Gastrocnemius medialis (tissue), 4 donors: Measurements from ENCODE around the gene SRBD1. TPM values are rescaled to one million over a fixed set of nuclear protein-coding genes. Genes with fewer than 3 reads are reported as not detected.

Source experiments
- ATAC-seq, 2 donors: fragments of 150-250 bp; one replicate each; pipeline ENCODE4 v1.9.1; 2016
- DNase-seq, 2 donors: peaks; one replicate each; pipeline ENCODE4 v3.0.0-alpha.2; 2019
- H3K27ac ChIP-seq, 4 donors: fragments of 200-600 bp; sonication (generic); 1 replicate in 1 of 4; 2 replicates in 3 of 4; pipeline ENCODE4 v1.5.1; 2016 to 2018; ENCODE audit warnings: mild to moderate bottlenecking in 2 of 4, moderate library complexity in 1 of 4
- H3K27me3 ChIP-seq, 3 donors: fragments of 200-600 bp; sonication (generic) in 2 of 3; 1 replicate in 1 of 3; 2 replicates in 2 of 3; pipeline versions ENCODE4 v1.5.1 to v1.6.0; 2016 to 2019; ENCODE audit warnings: mild to moderate bottlenecking in 1 of 3, moderate library complexity in 1 of 3
- H3K36me3 ChIP-seq, 2 donors: fragments of 200-600 bp; sonication (generic) in 1 of 2; one replicate each; pipeline ENCODE4 v1.5.1; 2017 to 2018
- H3K4me1 ChIP-seq, 2 donors: fragments of 200-600 bp; sonication (generic) in 1 of 2; one replicate each; pipeline ENCODE4 v1.5.1; 2016 to 2017; ENCODE audit warnings: mild to moderate bottlenecking in 2 of 2
- H3K4me3 ChIP-seq, 4 donors: fragments of 200-600 bp; sonication (generic) in 3 of 4; 1 replicate in 1 of 4; 2 replicates in 3 of 4; pipeline ENCODE4 v1.5.1; 2016 to 2019; ENCODE audit warnings: mild to moderate bottlenecking in 2 of 4
- H3K9me3 ChIP-seq, 3 donors: fragments of 200-600 bp; sonication (generic) in 2 of 3; 1 replicate in 1 of 3; 2 replicates in 2 of 3; pipeline ENCODE4 v1.5.1; 2016 to 2019
- POLR2A ChIP-seq, 2 donors: fragments of 450-650 bp; IDR thresholded peaks; one replicate each; pipeline ENCODE4 v1.6.1; 2017; ENCODE audit warnings: antibody characterized with exemption in 2 of 2, mild to moderate bottlenecking in 2 of 2, moderate library complexity in 2 of 2
- in situ Hi-C, 4 donors: fragments of 200-750 bp; cut with MboI; loops; one replicate each; pipeline versions ENCODE4 v1.15.0 to v1.8.0; 2017; ENCODE audit warnings: low sequenced_read_pairs in 4 of 4
- intact Hi-C: fragments of 100-400 bp; cut with DNase I; formaldehyde crosslinking; loops from one replicate; pipeline ENCODE4 v1.15.1; 2023; ENCODE audit warnings: low total_unique reads
- total RNA-seq, 4 donors: library from RNA; depleted of rRNA; stranded (reverse); fragments of >200 nt; gene quantifications; one replicate each; pipeline versions ENCODE4 v1.1.0 to v1.2.3, GENCODE V29; 2016
- TF ChIP-seq, protein P1 (sequence below), 5 experiments: fragments of 450-650 bp in 3 of 5; fragments of 200-600 bp in 2 of 5; sonication (generic) in 2 of 5; IDR thresholded peaks in 4 of 5; conservative IDR thresholded peaks in 1 of 5; 1 replicate in 4 of 5; 2 replicates in 1 of 5; pipeline ENCODE4 v1.5.1; 2016 to 2019; ENCODE audit warnings: antibody characterized with exemption in 5 of 5, mild to moderate bottlenecking in 3 of 5, moderate library complexity in 3 of 5

SRBD1 gene
- total RNA-seq, 4 donors from 2014 or later: 3.0 to 10.1 (median 4.5) TPM

DNA sequence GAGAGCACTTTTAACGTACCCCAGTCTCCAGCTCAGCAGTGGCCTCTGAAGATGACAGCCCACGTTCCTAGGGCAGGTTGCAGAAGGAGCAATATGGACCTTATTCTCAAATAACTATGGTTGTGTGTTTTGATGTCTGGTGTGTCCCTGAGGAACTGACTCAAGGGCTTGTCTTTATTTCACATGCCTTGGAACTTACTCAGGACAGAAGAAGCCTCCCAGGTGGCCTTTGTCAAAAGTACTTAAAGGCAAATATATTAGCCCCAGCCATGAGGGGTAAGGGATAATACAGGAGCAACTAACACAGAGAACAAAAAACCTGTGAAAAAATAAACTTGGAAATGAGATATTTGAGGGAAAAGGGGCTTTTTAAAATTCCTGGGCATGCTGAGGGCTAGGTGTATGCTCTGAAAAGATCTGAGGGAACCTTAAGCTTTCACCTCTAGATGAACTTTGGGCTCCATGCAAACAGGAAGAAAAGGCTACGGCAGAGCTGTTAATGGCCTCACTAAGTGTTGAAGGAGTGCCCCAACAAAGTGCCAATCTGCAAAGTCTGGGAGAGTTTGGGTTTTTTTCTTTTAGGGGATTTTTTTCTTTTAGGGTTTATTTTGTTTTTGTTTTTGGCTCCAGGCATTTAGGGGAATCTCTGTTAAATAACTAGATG lies 40.3 kb downstream of the SRBD1 start:
- TF ChIP-seq, protein P1, sequence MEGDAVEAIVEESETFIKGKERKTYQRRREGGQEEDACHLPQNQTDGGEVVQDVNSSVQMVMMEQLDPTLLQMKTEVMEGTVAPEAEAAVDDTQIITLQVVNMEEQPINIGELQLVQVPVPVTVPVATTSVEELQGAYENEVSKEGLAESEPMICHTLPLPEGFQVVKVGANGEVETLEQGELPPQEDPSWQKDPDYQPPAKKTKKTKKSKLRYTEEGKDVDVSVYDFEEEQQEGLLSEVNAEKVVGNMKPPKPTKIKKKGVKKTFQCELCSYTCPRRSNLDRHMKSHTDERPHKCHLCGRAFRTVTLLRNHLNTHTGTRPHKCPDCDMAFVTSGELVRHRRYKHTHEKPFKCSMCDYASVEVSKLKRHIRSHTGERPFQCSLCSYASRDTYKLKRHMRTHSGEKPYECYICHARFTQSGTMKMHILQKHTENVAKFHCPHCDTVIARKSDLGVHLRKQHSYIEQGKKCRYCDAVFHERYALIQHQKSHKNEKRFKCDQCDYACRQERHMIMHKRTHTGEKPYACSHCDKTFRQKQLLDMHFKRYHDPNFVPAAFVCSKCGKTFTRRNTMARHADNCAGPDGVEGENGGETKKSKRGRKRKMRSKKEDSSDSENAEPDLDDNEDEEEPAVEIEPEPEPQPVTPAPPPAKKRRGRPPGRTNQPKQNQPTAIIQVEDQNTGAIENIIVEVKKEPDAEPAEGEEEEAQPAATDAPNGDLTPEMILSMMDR (IDR thresholded peaks at IDR 0.05 in 4 of 5, conservative IDR thresholded peaks at IDR 0.05 in 1 of 5): no peak
- TF ChIP-seq POLR2A (IDR thresholded peaks at IDR 0.05): no peak
- H3K4me3 ChIP-seq: no peak overlapping the region
- no peak overlapping the region for H3K27ac ChIP-seq
- H3K9me3 ChIP-seq: no peaks in the 10 kb centered on the region
- peaks cover 0 to 13% of the 10 kb centered on the region in 2 donors for H3K36me3 ChIP-seq
- in situ Hi-C loops: no loop called here
- intact Hi-C loops: no loop called here
- no peak for DNase-seq
- peaks cover 0 to 7% of the 10 kb centered on the region in 2 donors for H3K4me1 ChIP-seq
- ATAC-seq: no peak
- H3K27me3 ChIP-seq: no peaks in the 10 kb centered on the region

DNA sequence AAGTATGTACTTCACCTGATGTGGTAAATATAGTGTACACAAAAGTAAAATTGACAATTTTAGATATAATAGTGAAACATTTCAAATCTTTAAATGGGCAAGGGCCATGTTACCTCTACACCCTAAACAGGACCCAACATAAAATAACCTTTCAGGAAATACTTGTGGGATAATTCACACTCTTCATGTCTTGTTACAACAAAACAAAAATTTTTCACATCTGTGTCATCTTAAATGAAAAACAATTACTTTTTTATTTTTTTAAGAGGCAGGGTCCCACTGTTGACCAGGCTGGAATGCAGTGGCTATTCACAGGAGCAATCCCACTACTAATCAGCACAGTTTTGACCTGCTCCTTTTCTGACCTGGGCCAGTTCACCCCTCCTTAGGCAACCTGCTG lies 42.1 kb downstream of the SRBD1 start:
- Histone ChIP-seq H3K9me3 (no peaks in the 10 kb centered on the region), H3K36me3 (peaks cover 0 to 9% of the 10 kb centered on the region in 2 donors), H3K27ac (no peak overlapping the region), H3K27me3 (no peaks in the 10 kb centered on the region), H3K4me3 (no peak overlapping the region), H3K4me1 (peaks cover 0 to 7% of the 10 kb centered on the region in 2 donors)
- in situ Hi-C loops (no loop called here), intact Hi-C loops (no loop called here)
- DNase-seq (no peak), ATAC-seq (no peak)
- TF ChIP-seq, protein P1 (IDR thresholded peaks at IDR 0.05 in 4 of 5, conservative IDR thresholded peaks at IDR 0.05 in 1 of 5): no peak
- no peak for TF ChIP-seq POLR2A (IDR thresholded peaks at IDR 0.05)

DNA sequence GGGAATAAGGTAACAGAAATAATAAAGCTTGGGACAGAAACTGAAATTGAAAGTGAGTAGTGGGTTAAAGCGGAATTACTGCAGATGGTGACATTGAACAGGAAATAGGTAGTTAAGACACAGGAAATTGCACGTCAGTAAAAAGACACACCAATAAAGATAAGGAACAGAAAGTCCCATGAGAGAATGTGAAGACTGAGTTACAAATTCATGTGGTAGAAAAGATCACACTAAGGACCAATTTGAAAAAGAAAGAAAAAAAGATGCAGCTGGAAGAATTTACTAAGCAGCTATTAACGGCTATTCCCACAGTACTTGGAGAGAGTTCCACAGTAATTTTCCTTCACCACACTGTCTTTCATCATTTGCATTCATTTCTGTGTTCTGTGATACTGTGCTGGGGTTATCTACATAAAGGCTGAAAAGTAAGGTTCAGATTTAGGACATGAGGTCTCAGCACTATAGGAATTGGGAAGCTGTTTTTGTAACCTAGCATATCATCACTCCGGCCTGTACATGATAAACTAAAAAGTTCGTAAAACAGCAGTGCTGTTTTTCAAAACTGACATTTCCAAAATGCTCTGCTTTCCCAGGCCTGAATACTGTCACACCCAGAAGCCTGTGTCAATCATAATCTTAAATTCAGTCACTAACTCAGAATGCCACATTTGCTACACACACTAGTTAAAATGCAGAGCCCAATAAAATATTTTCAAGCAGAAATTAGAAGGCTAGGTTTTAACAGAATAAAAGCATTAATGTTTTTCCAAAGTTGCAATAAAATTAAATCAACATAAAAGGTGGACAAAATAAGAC lies 42.9 kb downstream of the SRBD1 start:
- Histone ChIP-seq H3K4me1 (peaks cover 0 to 7% of the 10 kb centered on the region in 2 donors), H3K4me3 (peak overlapping the region in 2 of 4 donors; percentile 3 to 8), H3K27ac (peak overlapping the region in 3 of 4 donors; percentile 4 to 23 (median 7)), H3K36me3 (peaks cover 0 to 2% of the 10 kb centered on the region in 2 donors), H3K27me3 (no peaks in the 10 kb centered on the region), H3K9me3 (no peaks in the 10 kb centered on the region)
- intact Hi-C loops (no loop called here), in situ Hi-C loops (no loop called here)
- ATAC-seq (peak; percentile 26 to 36), DNase-seq (no peak)
- TF ChIP-seq, protein P1 (IDR thresholded peaks at IDR 0.05 in 4 of 5, conservative IDR thresholded peaks at IDR 0.05 in 1 of 5): no peak
- peak in 1 of 2 donors; percentile 16 for TF ChIP-seq POLR2A (IDR thresholded peaks at IDR 0.05)

DNA sequence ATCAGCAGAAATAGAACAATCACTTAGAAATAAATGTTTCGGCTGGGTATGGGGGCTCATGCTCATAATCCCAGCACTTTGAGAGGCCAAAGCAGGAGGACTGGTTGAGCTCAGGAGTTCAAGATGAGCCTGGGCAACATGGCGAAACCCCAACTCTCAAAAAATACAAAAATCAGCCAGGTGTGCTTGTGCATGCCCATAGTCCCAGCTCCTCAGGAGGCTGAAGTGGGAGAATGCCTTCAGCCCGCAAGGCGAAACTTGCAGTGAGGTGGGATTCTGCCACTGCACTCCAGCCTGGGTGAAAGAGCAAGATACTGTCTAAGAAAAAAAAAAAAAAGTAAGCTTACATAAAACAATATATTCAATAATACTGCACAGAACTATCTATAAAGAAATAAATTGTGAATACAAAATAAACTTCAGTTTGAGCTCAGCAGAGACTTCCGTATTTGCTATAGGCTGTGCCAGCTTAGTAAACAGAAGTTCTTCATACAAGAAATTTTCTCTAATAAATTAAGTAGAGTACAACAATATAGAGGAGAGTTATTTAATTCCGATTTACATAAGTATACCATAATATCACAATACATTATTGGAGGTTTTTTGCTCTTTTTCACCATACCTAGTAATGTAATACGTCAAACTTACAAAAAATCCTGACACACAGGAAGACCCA lies 43.6 kb downstream of the SRBD1 start:
- intact Hi-C loops: no loop called here
- TF ChIP-seq, protein P1 (IDR thresholded peaks at IDR 0.05 in 4 of 5, conservative IDR thresholded peaks at IDR 0.05 in 1 of 5): no peak
- no peak for TF ChIP-seq POLR2A (IDR thresholded peaks at IDR 0.05)
- H3K27me3 ChIP-seq: no peaks in the 10 kb centered on the region
- DNase-seq (no peak), ATAC-seq (no peak)
- peaks cover 0 to 7% of the 10 kb centered on the region in 2 donors for H3K4me1 ChIP-seq
- H3K4me3 ChIP-seq: peak overlapping the region in 2 of 4 donors; percentile 3 to 8
- H3K36me3 ChIP-seq: no peaks in the 10 kb centered on the region
- in situ Hi-C loops: no loop called here
- no peaks in the 10 kb centered on the region for H3K9me3 ChIP-seq
- peak overlapping the region in 3 of 4 donors; percentile 4 to 23 (median 7) for H3K27ac ChIP-seq
